B cell (primary cell): ENCODE data around the gene LMO3. TPM values are rescaled to one million over a fixed set of nuclear protein-coding genes. Genes with fewer than 3 reads are reported as not detected.

Source experiments
- ATAC-seq: fragments of 200-7000 bp; cut with Tn5 transposase; one replicate; pipeline ENCODE4 v1.10.0; 2021; ENCODE audit warnings: low read depth, mild to moderate bottlenecking, moderate number of reproducible peaks, moderate library complexity
- CTCF ChIA-PET: fragments of 350-600 bp; sonication (Branson Sonifier 250); formaldehyde crosslinking; loops from one replicate; lab custom pipeline; 2021; ENCODE audit warnings: antibody characterized with exemption, inconsistent platforms; lab: Charles Lee
- POLR2A ChIA-PET: fragments of 350-600 bp; sonication (Branson Sonifier 250); formaldehyde crosslinking; loops from one replicate; lab custom pipeline; 2021; ENCODE audit warnings: antibody characterized with exemption; lab: Charles Lee
- DNase-seq: peaks from one replicate; pipeline ENCODE4 v3.0.0; 2013
- H2AFZ ChIP-seq: 2 replicates; pipeline ENCODE4 v1.6.1; 2012; ENCODE audit warnings: mild to moderate bottlenecking, low read depth, low read length; ENCODE audit not compliant: insufficient read depth, poor library complexity, severe bottlenecking
- H3K27ac ChIP-seq, 2 donors: 1 replicate in 1 of 2; 2 replicates in 1 of 2; pipeline ENCODE4 v1.5.1; 2012 to 2013; ENCODE audit warnings: low read length in 2 of 2, mild to moderate bottlenecking in 2 of 2, moderate library complexity in 1 of 2
- H3K27me3 ChIP-seq, 4 experiments: fragments of 200-600 bp in 1 of 4; sonication (generic) in 1 of 4; replicated peaks in 1 of 4; 1 replicate in 2 of 4; 2 replicates in 2 of 4; pipeline versions ENCODE4 v1.6.1 to v1.7.0; 2013 to 2016; ENCODE audit warnings: low read length in 3 of 4, mild to moderate bottlenecking in 2 of 4, mixed read lengths in 1 of 4, moderate library complexity in 1 of 4; ENCODE audit not compliant: insufficient read depth in 4 of 4, control insufficient read depth in 3 of 4; ENCODE audit errors: control extremely low read depth in 1 of 4
- H3K36me3 ChIP-seq, 2 experiments: replicated peaks in 1 of 2; 1 replicate in 1 of 2; 2 replicates in 1 of 2; pipeline versions ENCODE4 v1.6.1 to v1.7.1; 2013; ENCODE audit warnings: low read length in 1 of 2; ENCODE audit not compliant: insufficient read depth in 2 of 2, control insufficient read depth in 1 of 2; ENCODE audit errors: control extremely low read depth in 1 of 2, extremely low read depth in 1 of 2
- H3K4me1 ChIP-seq, 2 donors: fragments of 200-600 bp in 1 of 2; sonication (generic) in 1 of 2; 1 replicate in 1 of 2; 2 replicates in 1 of 2; pipeline versions ENCODE4 v1.5.1 to v1.6.1; 2013 to 2017; ENCODE audit warnings: low read length in 2 of 2; ENCODE audit not compliant: control insufficient read depth in 2 of 2, insufficient read depth in 2 of 2
- H3K4me2 ChIP-seq: replicated peaks from 2 replicates; pipeline ENCODE3; 2012; ENCODE audit warnings: mild to moderate bottlenecking, low read depth, low read length; ENCODE audit not compliant: poor library complexity, severe bottlenecking
- H3K4me3 ChIP-seq, 5 experiments: fragments of 200-600 bp in 1 of 5; sonication (generic) in 1 of 5; 1 replicate in 3 of 5; 2 replicates in 2 of 5; pipeline versions ENCODE4 v1.5.1 to v1.7.0; 2011 to 2016; ENCODE audit warnings: low read length in 4 of 5, mild to moderate bottlenecking in 4 of 5, low read depth in 2 of 5, control low read depth in 1 of 5, moderate library complexity in 1 of 5; ENCODE audit not compliant: insufficient read depth in 1 of 5; ENCODE audit errors: control extremely low read depth in 1 of 5, extremely low read depth in 1 of 5
- H3K79me2 ChIP-seq: fragments of 200-600 bp; sonication (generic); one replicate; pipeline ENCODE4 v1.6.0; 2016; ENCODE audit warnings: low read length; ENCODE audit not compliant: control insufficient read depth, insufficient read depth
- H3K9ac ChIP-seq: fragments of 200-600 bp; sonication (generic); 2 replicates; pipeline ENCODE4 v1.6.1; 2017; ENCODE audit warnings: mild to moderate bottlenecking, low read length, moderate library complexity
- H3K9me3 ChIP-seq, 3 donors: one replicate each; pipeline versions ENCODE4 v1.6.1 to v1.7.1; 2013; ENCODE audit warnings: low read length in 2 of 3; ENCODE audit not compliant: control insufficient read depth in 2 of 3, insufficient read depth in 1 of 3; ENCODE audit errors: control extremely low read depth in 1 of 3
- H4K20me1 ChIP-seq: 2 replicates; pipeline ENCODE4 v1.6.0; 2012; ENCODE audit warnings: mild to moderate bottlenecking, low read length; ENCODE audit not compliant: insufficient read depth, control insufficient read depth, poor library complexity, severe bottlenecking
- H3K27ac Mint-ChIP-seq: one replicate; pipeline ENCODE4 v1.8.0; 2021; ENCODE audit warnings: mixed read lengths
- H3K27me3 Mint-ChIP-seq: one replicate; pipeline ENCODE4 v1.8.0; 2021; ENCODE audit warnings: mixed read lengths
- H3K4me1 Mint-ChIP-seq: one replicate; pipeline ENCODE4 v1.8.0; 2021; ENCODE audit warnings: mixed read lengths
- H3K4me3 Mint-ChIP-seq: one replicate; pipeline ENCODE4 v1.8.0; 2021; ENCODE audit warnings: mixed read lengths
- H3K9me3 Mint-ChIP-seq: one replicate; pipeline ENCODE4 v1.8.0; 2022; ENCODE audit warnings: mixed read lengths; ENCODE audit not compliant: insufficient read depth
- CTCF ChIP-seq: fragments of 200-600 bp; IDR thresholded peaks from one replicate; pipeline ENCODE4 v1.8.0; 2022; ENCODE audit warnings: antibody characterized with exemption, mild to moderate bottlenecking
- EZH2 ChIP-seq: IDR thresholded peaks from 2 replicates; pipeline ENCODE4 v1.6.1; 2012; ENCODE audit warnings: borderline replicate concordance, low read depth, mild to moderate bottlenecking, moderate library complexity, low read length; ENCODE audit not compliant: insufficient read depth, poor library complexity, severe bottlenecking
- WGBS: methylation state at CpG from one replicate; pipeline ENCODE4 v1.1.5; 2013; ENCODE audit warnings: missing lambda C conversion rate; ENCODE audit not compliant: insufficient coverage; 5-methylcytosine and 5-hydroxymethylcytosine counted together
- intact Hi-C: fragments of 100-400 bp; cut with micrococcal nuclease; formaldehyde crosslinking; loops from one replicate; pipeline ENCODE4 v1.10.0; 2022
- polyA plus RNA-seq: library from polyadenylated mRNA; depleted of rRNA; stranded (reverse); fragments of >200 nt; gene quantifications from 2 replicates; pipeline ENCODE4 v1.2.3, GENCODE V29; 2012
- total RNA-seq, 2 donors: library from RNA; stranded (reverse); fragments of 120-200 nt in 1 of 2; gene quantifications; 1 replicate in 1 of 2; 2 replicates in 1 of 2; pipeline versions ENCODE4 v1.2.3 to v1.2.4, GENCODE V29; 2013 to 2022

The LMO3 gene
- total and polyA plus RNA-seq, 2 donors (not counting 1 experiment from before 2014, with no cell fraction given), result not detected

GRCh38 chr12:16585781-16586180, 20.2 kb downstream of the LMO3 start:
- Histone ChIP-seq H3K4me1 (no peaks in the 10 kb centered on the region), H3K27ac (no peak overlapping the region), H4K20me1 (no peaks in the 10 kb centered on the region), H3K9ac (no peak overlapping the region), H3K27me3 (no peaks in the 10 kb centered on the region), H3K4me3 (no peak overlapping the region), H3K4me2 (no peak overlapping the region), H3K9me3 (no peaks in the 10 kb centered on the region), H3K36me3 (no peaks in the 10 kb centered on the region), H3K79me2 (no peaks in the 10 kb centered on the region), H2AFZ (no peak overlapping the region)
- Mint-ChIP-seq H3K27ac (no peak overlapping the region), H3K4me3 (no peak overlapping the region), H3K4me1 (no peaks in the 10 kb centered on the region), H3K27me3 (no peaks in the 10 kb centered on the region), H3K9me3 (peaks cover 5% of the 10 kb centered on the region)
- ChIA-PET POLR2A (no interaction called here), CTCF (no interaction called here)
- intact Hi-C loops, result no loop called here
- 80% methylated on average over 1 of the region's 2 CpGs for WGBS
- ATAC-seq, result no peak
- no peak for DNase-seq
- no peak for TF ChIP-seq CTCF
- TF ChIP-seq EZH2, result no peak

GRCh38 chr12:16583969-16584745, 21.8 kb downstream of the LMO3 start:
- H3K4me1 ChIP-seq, result no peaks in the 10 kb centered on the region
- no peaks in the 10 kb centered on the region for H3K27me3 Mint-ChIP-seq
- intact Hi-C loops, result no loop called here
- H3K4me2 ChIP-seq, result no peak overlapping the region
- H4K20me1 ChIP-seq, result no peaks in the 10 kb centered on the region
- ATAC-seq (no peak), DNase-seq (no peak)
- no peak overlapping the region for H3K27ac ChIP-seq
- H3K27ac Mint-ChIP-seq, result no peak overlapping the region
- H2AFZ ChIP-seq, result no peak overlapping the region
- no peaks in the 10 kb centered on the region for H3K79me2 ChIP-seq
- H3K4me3 ChIP-seq, result no peak overlapping the region
- no peak overlapping the region for H3K9ac ChIP-seq
- ChIA-PET CTCF (interaction anchor here (0.6 kb wide), 1 partner anchor 36 kb away, joined by 3 read pairs; no protein-coding TSS in a partner anchor), POLR2A (no interaction called here)
- no peaks in the 10 kb centered on the region for H3K36me3 ChIP-seq
- no peaks in the 10 kb centered on the region for H3K9me3 ChIP-seq
- H3K4me3 Mint-ChIP-seq, result no peak overlapping the region
- TF ChIP-seq EZH2 (no peak), CTCF (no peak)
- no peaks in the 10 kb centered on the region for H3K27me3 ChIP-seq
- H3K4me1 Mint-ChIP-seq, result no peaks in the 10 kb centered on the region
- peaks cover 5% of the 10 kb centered on the region for H3K9me3 Mint-ChIP-seq
- 96% methylated on average over 3 of the region's 4 CpGs for WGBS
